HG02763 (cell line): Measurements from ENCODE around the gene ALDH1A2.
"Not testable (repeated sequence)": the region's sequence is repeated elsewhere in the genome, so short reads cannot be mapped to it uniquely, and the experiment has no call there.

Source experiments
- ATAC-seq: cut with Tn5 transposase; IDR thresholded peaks from one replicate; pipeline ENCODE4 v1.9.1; 2021; ENCODE audit warnings: mild to moderate bottlenecking, moderate library complexity; ENCODE audit not compliant: unreplicated experiment

Gene ALDH1A2

DNA sequence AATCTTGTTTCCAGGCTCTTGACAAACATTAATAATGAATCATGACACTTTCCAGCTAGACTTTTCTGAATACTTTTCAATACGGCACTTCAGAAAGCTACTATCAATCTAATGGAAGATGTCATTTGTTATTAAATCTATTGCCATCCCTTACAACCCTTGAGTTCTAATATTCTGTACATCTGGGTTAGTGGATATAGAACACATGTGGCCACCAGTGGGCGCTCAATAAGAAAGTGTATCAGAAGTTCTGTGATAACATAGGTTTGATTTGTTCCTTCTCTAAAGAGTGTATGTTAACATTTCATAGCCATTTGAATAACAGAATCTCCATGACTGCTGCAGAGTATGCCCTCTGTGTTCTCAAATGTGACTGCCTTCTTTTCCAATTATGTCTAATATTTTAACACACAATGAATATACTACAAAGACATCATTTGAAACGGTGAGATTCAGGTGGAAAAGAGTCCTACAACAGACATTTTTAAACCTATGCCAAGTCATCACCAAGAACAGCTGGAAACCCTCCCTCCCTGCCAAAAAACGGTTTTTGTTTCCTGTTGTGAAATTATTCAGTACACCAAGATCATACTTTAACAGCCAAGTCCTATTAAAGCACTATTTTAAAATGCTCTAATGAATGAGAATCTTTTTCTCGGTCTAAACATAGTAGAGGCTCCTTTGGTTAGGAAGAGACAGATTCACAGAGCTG lies 22.2 kb downstream of the ALDH1A2 start:
- ATAC-seq: no peak

DNA sequence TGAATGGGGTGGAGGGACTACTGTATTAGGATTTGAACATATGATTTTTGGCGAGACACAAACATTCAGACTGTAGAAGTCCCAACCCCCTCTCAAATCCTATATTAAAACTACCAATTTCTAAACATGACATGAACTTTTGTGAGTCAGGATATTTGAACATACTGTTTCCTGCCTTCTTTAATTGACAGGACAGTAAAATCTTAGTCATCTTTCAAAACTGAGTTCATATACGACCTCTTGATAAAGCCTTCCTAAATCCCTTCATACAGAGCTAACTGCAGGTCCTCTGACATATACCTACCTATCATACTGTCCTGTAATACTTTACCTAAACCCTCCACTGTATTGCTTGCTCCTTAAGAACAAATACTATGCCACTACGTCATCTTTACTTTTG lies 23.5 kb downstream of the ALDH1A2 start:
- no peak for ATAC-seq

GRCh38 chr15:58040150-58040549 lies 25.4 kb downstream of the ALDH1A2 start:
- ATAC-seq: no peak

- no peak for ATAC-seq
These were observed 26.2 kb downstream of the ALDH1A2 start for GRCh38 chr15:58039079-58040035.

DNA sequence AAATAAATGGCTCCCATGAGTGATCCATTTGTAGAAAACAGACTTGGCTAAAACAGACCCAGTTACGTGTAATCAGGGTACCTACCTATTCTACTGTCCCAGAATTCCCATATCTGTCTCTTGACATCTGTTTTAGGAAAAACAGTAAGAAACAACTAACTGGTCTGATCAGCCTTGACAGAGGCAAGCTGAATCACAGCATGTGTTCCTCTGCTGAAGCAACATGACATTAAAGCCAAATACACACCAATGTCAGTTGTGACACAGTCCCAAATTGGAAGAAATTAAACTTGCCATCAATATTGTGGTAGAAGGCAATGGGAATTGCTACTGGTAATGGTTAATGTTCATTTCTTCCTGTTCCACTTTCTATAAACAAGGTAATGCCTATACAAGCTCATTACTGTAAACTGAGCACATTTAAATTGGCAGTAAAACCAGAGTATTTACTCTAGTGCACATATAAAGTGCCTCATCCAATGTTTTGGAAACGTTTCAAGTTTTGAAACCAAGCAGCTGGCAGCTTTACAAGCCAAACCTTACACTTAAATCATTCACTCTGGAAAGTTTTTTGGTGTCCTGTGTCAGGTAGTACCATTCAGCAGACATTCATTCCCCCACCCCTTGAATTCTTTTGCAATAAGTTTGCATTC lies 27.0 kb downstream of the ALDH1A2 start:
- ATAC-seq: no peak

DNA sequence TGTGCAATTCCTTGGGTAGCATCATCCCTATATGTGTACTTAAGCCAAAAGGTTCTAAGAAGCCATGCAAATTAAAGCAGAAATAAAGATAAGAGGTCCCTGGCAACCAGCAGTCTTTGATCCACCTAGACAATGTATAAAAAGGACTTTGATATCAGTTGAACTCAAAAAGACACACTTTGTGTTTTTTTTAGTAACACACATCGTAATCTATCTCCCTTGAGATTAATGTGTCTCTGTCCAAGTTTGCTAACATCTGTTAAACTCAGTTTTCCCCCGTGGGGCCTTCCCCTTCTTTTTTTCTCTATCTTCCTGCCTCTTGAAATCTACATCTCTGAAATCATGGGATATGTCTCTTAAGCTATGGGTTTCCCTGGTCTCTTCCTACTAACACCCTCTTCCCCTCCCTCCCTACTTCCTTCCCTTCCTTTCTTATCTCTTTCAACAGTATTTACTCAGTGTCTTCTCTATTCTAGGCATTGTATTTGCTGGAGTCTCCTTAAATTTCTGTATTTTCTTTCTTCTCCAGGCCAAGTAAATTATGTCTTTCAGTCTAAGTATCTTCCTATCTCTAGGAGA lies 27.7 kb downstream of the ALDH1A2 start:
- no peak for ATAC-seq

- no peak for ATAC-seq
These were observed 28.9 kb downstream of the ALDH1A2 start for GRCh38 chr15:58036579-58036978.

- not testable (repeated sequence) for ATAC-seq
These were observed 37.1 kb downstream of the ALDH1A2 start for GRCh38 chr15:58028392-58028791.

- ATAC-seq: no peak
These were observed 39.0 kb downstream of the ALDH1A2 start for GRCh38 chr15:58026552-58026951.

DNA sequence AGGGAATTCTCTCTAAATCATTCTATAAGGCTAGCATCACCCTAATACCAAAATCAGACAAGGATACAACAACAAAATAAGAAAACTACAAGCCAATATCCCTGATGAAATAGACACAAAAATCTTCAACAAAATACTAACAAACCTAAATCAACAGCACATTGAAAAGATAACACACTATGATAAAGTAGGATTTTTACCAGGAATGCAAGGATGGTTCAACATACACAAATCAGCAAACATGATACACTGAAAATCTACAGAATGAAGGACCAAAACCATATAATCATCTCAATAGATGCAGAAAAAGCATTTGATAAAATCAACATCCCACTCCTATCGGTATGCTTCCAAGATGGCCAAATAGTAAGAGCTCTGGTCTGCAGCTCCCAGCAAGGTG lies 39.5 kb downstream of the ALDH1A2 start:
- no peak for ATAC-seq

DNA sequence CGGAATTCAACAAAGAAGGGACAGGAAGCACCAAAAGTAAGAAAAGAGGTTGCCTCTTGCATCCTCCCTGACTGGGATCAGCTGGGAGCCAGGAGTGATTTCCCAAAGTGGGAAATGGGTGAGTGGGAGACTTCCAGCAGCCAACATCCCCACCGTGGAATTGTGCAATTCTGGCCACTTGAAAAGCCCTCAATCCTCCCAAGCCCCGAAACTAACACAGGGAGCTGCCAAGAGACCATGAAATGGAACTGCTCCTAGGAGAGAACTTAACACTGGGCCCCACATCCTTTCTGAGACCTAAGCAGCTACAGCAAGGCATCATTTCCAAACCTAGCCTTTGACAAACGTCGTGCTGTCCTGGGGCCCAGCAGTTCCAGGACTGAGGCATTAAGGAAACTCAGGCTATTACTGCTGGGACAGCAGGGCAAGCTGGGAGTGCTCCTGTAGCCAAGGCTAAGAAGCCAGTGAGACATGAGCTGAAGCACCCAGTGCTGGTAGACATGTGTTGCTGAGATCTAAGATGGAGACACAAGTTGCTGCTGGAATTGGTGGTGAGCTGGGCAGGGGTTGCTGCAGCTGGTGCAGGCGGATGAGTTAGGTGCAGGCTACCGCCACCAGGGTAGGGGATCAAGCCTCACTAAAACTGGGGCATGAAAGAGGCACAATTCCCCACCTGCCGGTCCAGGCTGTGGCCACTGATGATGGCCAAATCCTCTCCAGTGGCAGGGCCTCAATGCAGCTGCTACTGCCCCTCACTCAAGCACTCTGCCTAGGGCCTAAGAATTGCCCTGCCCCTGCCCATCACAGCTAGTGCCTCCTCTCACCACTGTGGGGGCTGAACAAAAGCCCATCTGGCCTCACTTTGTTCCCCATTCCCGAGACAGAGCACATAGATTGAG lies 43.9 kb downstream of the ALDH1A2 start:
- ATAC-seq: no peak

GRCh38 chr15:58019503-58020376 lies 45.8 kb downstream of the ALDH1A2 start:
- ATAC-seq: no peak

GRCh38 chr15:58017869-58018268 lies 47.6 kb downstream of the ALDH1A2 start:
- no peak for ATAC-seq

- ATAC-seq: no peak
These were observed 48.8 kb downstream of the ALDH1A2 start for GRCh38 chr15:58016581-58017175.

- no peak for ATAC-seq
These were observed 49.9 kb downstream of the ALDH1A2 start for GRCh38 chr15:58015565-58015964.

GRCh38 chr15:58014470-58014869 lies 51.0 kb downstream of the ALDH1A2 start:
- ATAC-seq: no peak

GRCh38 chr15:58014040-58014439 lies 51.5 kb downstream of the ALDH1A2 start:
- no peak for ATAC-seq

DNA sequence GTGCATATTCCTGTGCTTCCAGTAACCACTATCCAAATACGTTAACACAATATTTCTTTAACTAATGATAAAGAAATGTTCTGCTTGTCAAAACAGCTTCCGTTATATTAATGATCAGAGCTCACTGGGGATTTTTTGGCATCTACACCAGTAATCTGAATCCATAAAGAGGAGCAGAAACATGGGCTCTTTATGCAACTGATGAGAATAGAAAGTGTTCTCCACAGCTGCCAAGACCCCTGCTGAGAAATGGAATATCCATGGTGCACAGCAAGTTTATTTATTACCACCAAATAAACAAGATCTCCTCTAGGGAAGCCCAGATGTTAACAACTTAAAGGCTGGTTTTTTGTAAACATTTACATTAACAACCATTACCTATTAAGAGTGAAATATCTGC lies 54.5 kb downstream of the ALDH1A2 start:
- ATAC-seq: no peak

GRCh38 chr15:58003810-58004209 lies 61.7 kb downstream of the ALDH1A2 start:
- no peak for ATAC-seq
